ES-I3 (cell line): ENCODE measurements around the gene PBX4.

Source experiments
- H3K36me3 ChIP-seq: 2 replicates; pipeline ENCODE4 v1.6.1; 2013; ENCODE audit warnings: mild to moderate bottlenecking, low read length, control low read depth, moderate library complexity; ENCODE audit not compliant: insufficient read depth
- H3K4me1 ChIP-seq: 2 replicates; pipeline ENCODE4 v1.6.1; 2013; ENCODE audit warnings: mild to moderate bottlenecking, control low read depth, low read length; ENCODE audit not compliant: insufficient read depth
- H3K9ac ChIP-seq: 2 replicates; pipeline ENCODE4 v1.6.1; 2013; ENCODE audit warnings: low read depth, mild to moderate bottlenecking, low read length, moderate library complexity
- H3K9me3 ChIP-seq: 2 replicates; pipeline ENCODE4 v1.6.1; 2013; ENCODE audit warnings: mild to moderate bottlenecking, low read length, moderate library complexity; ENCODE audit not compliant: control insufficient read depth, insufficient read depth

Gene PBX4

GRCh38 chr19:19532806-19533701 lies 85.4 kb downstream of the PBX4 start:
- Histone ChIP-seq H3K4me1 (peaks cover 15% of the 10 kb centered on the region; the same call in 1 of the 2 replicates), H3K9ac (no peak overlapping the region), H3K9me3 (no peaks in the 10 kb centered on the region)

DNA sequence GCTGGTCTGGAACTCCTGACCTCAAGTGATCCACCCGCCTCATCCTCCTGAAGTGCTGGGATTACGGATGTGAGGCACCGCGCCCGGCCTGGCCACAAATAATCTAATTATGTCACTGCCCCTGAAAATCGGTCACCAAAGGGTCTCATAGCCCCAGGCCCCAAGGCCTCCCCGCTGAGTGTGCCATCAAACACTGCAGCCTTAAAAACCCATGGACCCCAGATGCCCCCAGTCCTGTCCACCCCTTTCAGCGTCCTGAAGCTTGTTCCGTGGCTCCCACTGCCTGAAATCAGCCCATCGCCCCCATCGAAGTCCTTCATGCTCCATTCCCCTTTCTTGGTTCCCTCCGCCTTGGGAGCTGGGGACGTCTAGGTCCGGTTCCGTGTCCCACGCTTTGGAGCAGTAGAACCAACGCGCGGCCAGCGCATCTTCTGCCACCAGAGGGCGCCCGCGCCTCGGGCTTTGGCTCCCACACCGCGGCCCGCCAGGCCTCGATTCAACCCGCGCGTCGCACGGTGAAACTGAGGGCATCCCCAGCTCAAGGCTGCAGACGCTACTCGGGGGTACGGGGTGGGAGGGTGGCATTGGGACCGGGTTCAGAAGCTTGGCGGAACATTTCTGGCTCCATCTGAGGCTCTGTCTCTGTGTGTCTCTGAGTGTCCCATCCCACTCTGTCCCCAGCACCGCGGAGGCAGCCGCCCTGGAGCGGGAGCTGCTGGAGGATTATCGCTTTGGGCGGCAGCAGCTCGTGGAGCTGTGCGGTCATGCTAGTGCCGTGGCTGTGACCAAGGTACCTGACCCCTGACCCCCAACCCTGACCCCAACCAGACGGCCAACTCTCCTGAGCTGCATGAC lies 86.3 kb downstream of the PBX4 start:
- Histone ChIP-seq H3K9ac (no peak overlapping the region), H3K36me3 (no peaks in the 10 kb centered on the region), H3K4me1 (peaks cover 15% of the 10 kb centered on the region; the same call in 1 of the 2 replicates), H3K9me3 (no peaks in the 10 kb centered on the region)

More at GRCh38 chr19:19532806-19533701, 85.4 kb downstream of the PBX4 start:
- no peaks in the 10 kb centered on the region for H3K36me3 ChIP-seq

- H3K9me3 ChIP-seq: no peaks in the 10 kb centered on the region
- H3K9ac ChIP-seq: no peak overlapping the region
- H3K36me3 ChIP-seq: no peaks in the 10 kb centered on the region
- peaks cover 18% of the 10 kb centered on the region; the same call in 1 of the 2 replicates for H3K4me1 ChIP-seq
Observed at GRCh38 chr19:19530889-19531288, 87.6 kb downstream of the PBX4 start.

GRCh38 chr19:19530423-19530804 lies 88.1 kb downstream of the PBX4 start:
- Histone ChIP-seq H3K9me3 (no peaks in the 10 kb centered on the region), H3K4me1 (peaks cover 18% of the 10 kb centered on the region; the same call in 1 of the 2 replicates), H3K36me3 (no peaks in the 10 kb centered on the region), H3K9ac (no peak overlapping the region)

- no peak overlapping the region for H3K9ac ChIP-seq
- peaks cover 18% of the 10 kb centered on the region; the same call in 1 of the 2 replicates for H3K4me1 ChIP-seq
- H3K9me3 ChIP-seq: no peaks in the 10 kb centered on the region
- no peaks in the 10 kb centered on the region for H3K36me3 ChIP-seq
Observed at GRCh38 chr19:19529783-19530422, 88.6 kb downstream of the PBX4 start.

- no peaks in the 10 kb centered on the region for H3K9me3 ChIP-seq
- no peaks in the 10 kb centered on the region for H3K36me3 ChIP-seq
- H3K9ac ChIP-seq: peak within 1 kb of the TSS; percentile 48; the same call in 1 of the 2 replicates
- H3K4me1 ChIP-seq: peaks cover 18% of the 10 kb centered on the region; the same call in 1 of the 2 replicates
Observed at GRCh38 chr19:19528721-19529490, 89.6 kb downstream of the PBX4 start, which contains the start of gene YJEFN3. TSS of gene YJEFN3 (plus strand) at chr19:19528911. CDS start at chr19:19528933, 22 bp downstream.

- no peaks in the 10 kb centered on the region for H3K36me3 ChIP-seq
- peaks cover 18% of the 10 kb centered on the region; the same call in 1 of the 2 replicates for H3K4me1 ChIP-seq
- no peak overlapping the region for H3K9ac ChIP-seq
- no peaks in the 10 kb centered on the region for H3K9me3 ChIP-seq
Observed at GRCh38 chr19:19527674-19528625, 90.5 kb downstream of the PBX4 start.

- Histone ChIP-seq H3K9me3 (no peaks in the 10 kb centered on the region), H3K36me3 (no peaks in the 10 kb centered on the region), H3K4me1 (peaks cover 18% of the 10 kb centered on the region; the same call in 1 of the 2 replicates), H3K9ac (no peak overlapping the region)
Observed at GRCh38 chr19:19527371-19527656, 91.2 kb downstream of the PBX4 start.

GRCh38 chr19:19526581-19527370 lies 91.7 kb downstream of the PBX4 start:
- Histone ChIP-seq H3K4me1 (peaks cover 18% of the 10 kb centered on the region; the same call in 1 of the 2 replicates), H3K36me3 (no peaks in the 10 kb centered on the region), H3K9ac (no peak overlapping the region), H3K9me3 (no peaks in the 10 kb centered on the region)

GRCh38 chr19:19525611-19526380 lies 92.7 kb downstream of the PBX4 start:
- H3K9ac ChIP-seq: no peak overlapping the region
- H3K9me3 ChIP-seq: no peaks in the 10 kb centered on the region
- no peaks in the 10 kb centered on the region; the same call in 1 of the 2 replicates for H3K36me3 ChIP-seq
- peaks cover 16% of the 10 kb centered on the region; the same call in 1 of the 2 replicates for H3K4me1 ChIP-seq

GRCh38 chr19:19524053-19524452 lies 94.4 kb downstream of the PBX4 start:
- H3K4me1 ChIP-seq: peaks cover 3% of the 10 kb centered on the region; the same call in 1 of the 2 replicates
- no peak overlapping the region for H3K9ac ChIP-seq
- no peaks in the 10 kb centered on the region; the same call in none of the 2 replicates for H3K36me3 ChIP-seq
- no peaks in the 10 kb centered on the region for H3K9me3 ChIP-seq
